Astrocyte (in vitro differentiated cells and primary cell): ENCODE results near the gene PLEKHG4. TPM values are rescaled to one million over a fixed set of nuclear protein-coding genes. Genes with fewer than 3 reads are reported as not detected.

Experiments used
- DNase-seq: peaks from one replicate; pipeline ENCODE4 v3.0.0-alpha.2; 2010; ENCODE audit warnings: low read depth
- FAIRE-seq: peaks from 2 replicates; lab custom pipeline; 2011; peaks lifted over from hg19 to GRCh38; lab: Jason Lieb, UNC
- H2AFZ ChIP-seq: 2 replicates; pipeline ENCODE4 v1.6.0; 2012; ENCODE audit warnings: low read depth, low read length, inconsistent platforms
- H3K27ac ChIP-seq: 2 replicates; pipeline ENCODE4 v1.5.1; 2011; ENCODE audit warnings: low read depth, low read length, inconsistent platforms
- H3K27me3 ChIP-seq: 2 replicates; pipeline ENCODE4 v1.6.0; 2011; ENCODE audit warnings: low read length, inconsistent platforms; ENCODE audit not compliant: insufficient read depth
- H3K36me3 ChIP-seq: 2 replicates; pipeline ENCODE4 v1.5.1; 2011; ENCODE audit warnings: low read length, inconsistent platforms; ENCODE audit not compliant: insufficient read depth
- H3K4me1 ChIP-seq: 2 replicates; pipeline ENCODE4 v1.5.1; 2011; ENCODE audit warnings: low read length, inconsistent platforms; ENCODE audit not compliant: insufficient read depth
- H3K4me2 ChIP-seq: 2 replicates; pipeline ENCODE4 v1.6.0; 2012; ENCODE audit warnings: low read length, inconsistent platforms
- H3K4me3 ChIP-seq: 2 replicates; pipeline ENCODE4 v1.5.1; 2011; ENCODE audit warnings: low read depth, mild to moderate bottlenecking, low read length, inconsistent platforms; ENCODE audit not compliant: insufficient read depth
- H3K79me2 ChIP-seq: 2 replicates; pipeline ENCODE4 v1.6.0; 2012; ENCODE audit warnings: mild to moderate bottlenecking, low read length, inconsistent platforms; ENCODE audit not compliant: insufficient read depth
- H3K9ac ChIP-seq: 2 replicates; pipeline ENCODE4 v1.6.0; 2012; ENCODE audit warnings: mild to moderate bottlenecking, low read length, inconsistent platforms
- H3K9me3 ChIP-seq: 2 replicates; pipeline ENCODE4 v1.5.1; 2012; ENCODE audit warnings: low read depth, mild to moderate bottlenecking, low read length, inconsistent platforms; ENCODE audit not compliant: insufficient read depth
- H4K20me1 ChIP-seq: 2 replicates; pipeline ENCODE4 v1.6.0; 2012; ENCODE audit warnings: low read length, inconsistent platforms; ENCODE audit not compliant: insufficient read depth
- H3K27ac Mint-ChIP-seq: one replicate; pipeline ENCODE4 v1.8.0; 2021; ENCODE audit warnings: mild to moderate bottlenecking, mixed read lengths; ENCODE audit not compliant: unreplicated experiment
- H3K27me3 Mint-ChIP-seq: one replicate; pipeline ENCODE4 v1.8.0; 2021; ENCODE audit warnings: low read depth, mixed read lengths; ENCODE audit not compliant: unreplicated experiment
- H3K36me3 Mint-ChIP-seq: one replicate; pipeline ENCODE4 v1.8.0; 2021; ENCODE audit warnings: low read depth, mixed read lengths; ENCODE audit not compliant: unreplicated experiment
- H3K4me1 Mint-ChIP-seq: one replicate; pipeline ENCODE4 v1.8.0; 2021; ENCODE audit warnings: low read depth, mixed read lengths; ENCODE audit not compliant: unreplicated experiment
- H3K4me3 Mint-ChIP-seq: one replicate; pipeline ENCODE4 v1.8.0; 2021; ENCODE audit warnings: mild to moderate bottlenecking, moderate library complexity, mixed read lengths; ENCODE audit not compliant: unreplicated experiment
- H3K9me3 Mint-ChIP-seq: one replicate; pipeline ENCODE4 v1.8.0; 2021; ENCODE audit warnings: mild to moderate bottlenecking, mixed read lengths; ENCODE audit not compliant: unreplicated experiment
- EZH2 ChIP-seq: IDR thresholded peaks from 2 replicates; pipeline ENCODE4 v1.6.1; 2012; ENCODE audit warnings: mild to moderate bottlenecking, low read length, inconsistent platforms; ENCODE audit not compliant: insufficient read depth
- total RNA-seq: library from RNA; stranded (reverse); gene quantifications from 2 replicates; pipeline ENCODE4 v1.2.1, GENCODE V29; 2021
- TF ChIP-seq, protein P1 (sequence below): IDR thresholded peaks from 2 replicates; pipeline ENCODE4 v1.5.1; 2011; ENCODE audit warnings: low read depth, mild to moderate bottlenecking, inconsistent platforms, low read length, moderate library complexity; ENCODE audit not compliant: insufficient read depth

The PLEKHG4 gene
- total RNA-seq, 1 donor from 2014 or later = 2.4 TPM

DNA sequence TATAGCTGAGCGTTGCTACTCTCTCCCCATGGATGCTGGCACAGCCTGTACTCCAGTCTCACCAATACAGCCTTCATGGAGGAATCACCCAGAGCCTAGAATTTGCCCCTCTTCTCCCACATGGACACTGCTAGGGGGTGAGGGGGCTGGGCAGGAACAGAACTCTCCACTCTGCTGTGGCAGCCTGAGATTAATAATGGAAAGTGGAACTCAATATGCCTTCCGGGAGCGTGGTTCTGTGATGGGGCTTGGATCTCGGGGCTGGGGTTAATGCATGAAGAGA, 29.3 kb upstream of the PLEKHG4 start:
- Mint-ChIP-seq H3K27ac (peak overlapping the region; percentile 5), H3K27me3 (peaks cover 16% of the 10 kb centered on the region), H3K4me1 (peaks cover 15% of the 10 kb centered on the region), H3K9me3 (no peaks in the 10 kb centered on the region), H3K36me3 (no peaks in the 10 kb centered on the region), H3K4me3 (peak overlapping the region; percentile 70)
- peaks cover 32% of the 10 kb centered on the region for H3K4me1 ChIP-seq
- no peak for TF ChIP-seq EZH2
- TF ChIP-seq, protein P1, sequence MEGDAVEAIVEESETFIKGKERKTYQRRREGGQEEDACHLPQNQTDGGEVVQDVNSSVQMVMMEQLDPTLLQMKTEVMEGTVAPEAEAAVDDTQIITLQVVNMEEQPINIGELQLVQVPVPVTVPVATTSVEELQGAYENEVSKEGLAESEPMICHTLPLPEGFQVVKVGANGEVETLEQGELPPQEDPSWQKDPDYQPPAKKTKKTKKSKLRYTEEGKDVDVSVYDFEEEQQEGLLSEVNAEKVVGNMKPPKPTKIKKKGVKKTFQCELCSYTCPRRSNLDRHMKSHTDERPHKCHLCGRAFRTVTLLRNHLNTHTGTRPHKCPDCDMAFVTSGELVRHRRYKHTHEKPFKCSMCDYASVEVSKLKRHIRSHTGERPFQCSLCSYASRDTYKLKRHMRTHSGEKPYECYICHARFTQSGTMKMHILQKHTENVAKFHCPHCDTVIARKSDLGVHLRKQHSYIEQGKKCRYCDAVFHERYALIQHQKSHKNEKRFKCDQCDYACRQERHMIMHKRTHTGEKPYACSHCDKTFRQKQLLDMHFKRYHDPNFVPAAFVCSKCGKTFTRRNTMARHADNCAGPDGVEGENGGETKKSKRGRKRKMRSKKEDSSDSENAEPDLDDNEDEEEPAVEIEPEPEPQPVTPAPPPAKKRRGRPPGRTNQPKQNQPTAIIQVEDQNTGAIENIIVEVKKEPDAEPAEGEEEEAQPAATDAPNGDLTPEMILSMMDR = no peak
- H3K9ac ChIP-seq = no peak overlapping the region
- FAIRE-seq (no peak), DNase-seq (no peak)
- H3K79me2 ChIP-seq = peaks cover 16% of the 10 kb centered on the region
- no peaks in the 10 kb centered on the region for H4K20me1 ChIP-seq
- no peaks in the 10 kb centered on the region for H3K27me3 ChIP-seq
- no peak overlapping the region for H2AFZ ChIP-seq
- H3K9me3 ChIP-seq = no peaks in the 10 kb centered on the region
- H3K36me3 ChIP-seq = no peaks in the 10 kb centered on the region
- H3K4me3 ChIP-seq = no peak overlapping the region
- H3K4me2 ChIP-seq = peak overlapping the region; percentile 95
- no peak overlapping the region for H3K27ac ChIP-seq

DNA sequence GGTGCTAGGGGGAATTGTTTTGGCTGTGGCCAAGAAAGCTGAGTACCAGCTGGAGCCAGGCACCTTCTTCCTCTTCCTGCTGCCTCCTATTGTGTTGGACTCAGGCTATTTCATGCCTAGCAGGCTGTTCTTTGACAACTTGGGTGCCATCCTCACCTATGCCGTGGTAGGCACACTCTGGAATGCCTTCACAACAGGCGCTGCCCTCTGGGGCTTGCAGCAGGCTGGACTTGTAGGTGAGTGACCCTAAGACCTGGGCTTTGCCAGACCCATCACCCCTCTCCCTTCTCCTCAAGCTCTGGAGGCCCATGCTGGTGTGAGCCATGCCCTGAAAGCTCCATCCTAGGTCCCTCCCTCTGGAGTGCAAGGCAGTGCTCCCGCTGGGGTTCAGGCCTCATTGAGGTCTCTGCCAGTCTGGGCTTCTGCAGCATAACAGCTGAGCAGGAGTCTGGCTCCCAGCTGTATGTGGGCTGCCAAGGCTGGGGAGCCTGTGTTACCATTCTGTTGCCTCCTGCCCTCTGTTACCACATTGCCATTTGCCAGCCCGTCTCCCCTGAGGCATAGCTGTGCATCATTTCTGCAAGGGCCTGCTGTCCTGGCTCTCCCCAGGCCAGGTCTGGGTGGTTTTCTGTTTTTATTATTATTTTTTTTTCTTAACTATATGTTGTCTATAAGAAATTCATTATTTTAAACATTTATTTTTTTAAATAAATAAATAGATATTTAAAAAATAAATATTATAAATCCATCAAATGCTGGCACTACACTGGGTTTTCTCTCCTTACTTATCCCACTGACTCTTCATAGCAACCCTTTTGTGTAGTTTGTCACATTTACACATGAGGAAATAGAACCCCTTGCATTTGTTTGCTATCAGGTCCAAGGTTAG, 26.5 kb upstream of the PLEKHG4 start:
- Histone ChIP-seq H3K9me3 (no peaks in the 10 kb centered on the region), H3K36me3 (no peaks in the 10 kb centered on the region), H3K4me1 (peaks cover 17% of the 10 kb centered on the region), H3K27me3 (no peaks in the 10 kb centered on the region), H3K4me2 (no peak overlapping the region), H2AFZ (no peak overlapping the region), H3K79me2 (no peaks in the 10 kb centered on the region), H4K20me1 (no peaks in the 10 kb centered on the region), H3K9ac (no peak overlapping the region), H3K27ac (no peak overlapping the region), H3K4me3 (no peak overlapping the region)
- H3K4me1 Mint-ChIP-seq = peaks cover 6% of the 10 kb centered on the region
- no peak overlapping the region for H3K4me3 Mint-ChIP-seq
- H3K36me3 Mint-ChIP-seq = peaks cover 2% of the 10 kb centered on the region
- H3K27me3 Mint-ChIP-seq = peaks cover 31% of the 10 kb centered on the region
- DNase-seq = no peak
- no peaks in the 10 kb centered on the region for H3K9me3 Mint-ChIP-seq
- TF ChIP-seq EZH2 = no peak
- TF ChIP-seq, protein P1 = no peak
- no peak overlapping the region for H3K27ac Mint-ChIP-seq
- FAIRE-seq = no peak
